IMR-90 (cell line): Measurements from ENCODE around the gene MSI2. TPM values are rescaled to one million over a fixed set of nuclear protein-coding genes. Genes with fewer than 3 reads are reported as not detected.

Source experiments
- ATAC-seq: fragments of 200-7000 bp; cut with Tn5 transposase; 2 replicates; pipeline ENCODE4 v1.9.1; 2020; ENCODE audit warnings: low read depth, mild to moderate bottlenecking, moderate library complexity
- BruUV-seq: library from RNA; stranded (reverse); fragments of 400-500 nt; replicated peaks from 2 replicates; lab custom pipeline; 2021; lab: Mats Ljungman, UMichigan
- CTCF ChIA-PET: fragments of 300-600 bp; formaldehyde crosslinking; extraction: SDS; loops from one replicate; lab custom pipeline; 2021; ENCODE audit warnings: antibody characterized with exemption; lab: Yijun Ruan, JAX
- POLR2A ChIA-PET: fragments of 300-600 bp; sonication (Branson Sonifier 250); formaldehyde crosslinking; loops from one replicate; lab custom pipeline; 2022; ENCODE audit warnings: antibody characterized with exemption; ENCODE audit not compliant: unreplicated experiment; lab: Charles Lee
- DNase-seq: peaks from one replicate; pipeline ENCODE4 v3.0.0; 2013
- H2AFZ ChIP-seq: replicated peaks from 2 replicates; pipeline ENCODE3; 2013; ENCODE audit warnings: low read length, mild to moderate bottlenecking; ENCODE audit not compliant: poor library complexity
- H2AK5ac ChIP-seq: 2 replicates; pipeline ENCODE4 v1.6.1; 2013; ENCODE audit warnings: low read depth, low read length, inconsistent platforms
- H2AK9ac ChIP-seq: replicated peaks from 2 replicates; pipeline ENCODE3; 2013; ENCODE audit warnings: mild to moderate bottlenecking, low read depth, low read length, moderate library complexity; ENCODE audit not compliant: poor library complexity
- H2BK120ac ChIP-seq: 2 replicates; pipeline ENCODE4 v1.6.1; 2013; ENCODE audit warnings: low read depth, low read length, inconsistent platforms
- H2BK15ac ChIP-seq: 3 replicates; pipeline ENCODE4 v1.6.1; 2013; ENCODE audit warnings: low read depth, low read length, inconsistent platforms
- H2BK20ac ChIP-seq: 2 replicates; pipeline ENCODE4 v1.6.1; 2013; ENCODE audit warnings: low read depth, mild to moderate bottlenecking, inconsistent platforms, low read length, moderate library complexity
- H2BK5ac ChIP-seq: 2 replicates; pipeline ENCODE4 v1.6.1; 2013; ENCODE audit warnings: mild to moderate bottlenecking, low read depth, low read length, inconsistent platforms; ENCODE audit not compliant: poor library complexity, severe bottlenecking
- H3K14ac ChIP-seq: replicated peaks from 2 replicates; pipeline ENCODE4 v1.6.1; 2013; ENCODE audit warnings: low read depth, low read length, inconsistent platforms
- H3K18ac ChIP-seq: 2 replicates; pipeline ENCODE4 v1.6.1; 2013; ENCODE audit warnings: low read depth, low read length, control low read depth
- H3K23ac ChIP-seq: 2 replicates; pipeline ENCODE4 v1.6.1; 2013; ENCODE audit warnings: low read depth, low read length, inconsistent platforms
- H3K27ac ChIP-seq: 2 replicates; pipeline ENCODE4 v1.5.1; 2013; ENCODE audit warnings: mild to moderate bottlenecking, control low read depth, low read length; ENCODE audit not compliant: insufficient read depth
- H3K27me3 ChIP-seq: 2 replicates; pipeline ENCODE4 v1.6.1; 2013; ENCODE audit warnings: low read length; ENCODE audit not compliant: control insufficient read depth, insufficient read depth
- H3K36me3 ChIP-seq: 2 replicates; pipeline ENCODE4 v1.6.1; 2013; ENCODE audit warnings: low read length, mixed read lengths; ENCODE audit not compliant: control insufficient read depth, insufficient read depth
- H3K4ac ChIP-seq: 2 replicates; pipeline ENCODE4 v1.6.1; 2013; ENCODE audit warnings: low read depth, low read length, inconsistent platforms
- H3K4me1 ChIP-seq: 2 replicates; pipeline ENCODE4 v1.6.1; 2013; ENCODE audit warnings: low read length, mixed read lengths; ENCODE audit not compliant: control insufficient read depth, insufficient read depth
- H3K4me2 ChIP-seq: 2 replicates; pipeline ENCODE4 v1.6.1; 2013; ENCODE audit warnings: low read depth, mild to moderate bottlenecking, control low read depth, low read length, moderate library complexity
- H3K4me3 ChIP-seq: 2 replicates; pipeline ENCODE4 v1.5.1; 2013; ENCODE audit warnings: low read depth, mild to moderate bottlenecking, control low read depth, low read length, moderate library complexity; ENCODE audit not compliant: insufficient read depth
- H3K56ac ChIP-seq: 2 replicates; pipeline ENCODE4 v1.6.1; 2013; ENCODE audit warnings: low read length, inconsistent platforms; ENCODE audit not compliant: insufficient read depth; ENCODE audit errors: extremely low read depth
- H3K79me1 ChIP-seq, 2 experiments: 2 replicates each; pipeline ENCODE4 v1.6.1; 2013; ENCODE audit warnings: low read length in 2 of 2, inconsistent platforms in 1 of 2, low read depth in 1 of 2
- H3K9ac ChIP-seq: 2 replicates; pipeline ENCODE4 v1.6.1; 2013; ENCODE audit warnings: low read depth, low read length, control low read depth
- H3K9me1 ChIP-seq: 2 replicates; pipeline ENCODE4 v1.6.1; 2013; ENCODE audit warnings: low read length, inconsistent platforms; ENCODE audit not compliant: insufficient read depth
- H3K9me3 ChIP-seq: 2 replicates; pipeline ENCODE4 v1.6.1; 2013; ENCODE audit warnings: low read length; ENCODE audit not compliant: control insufficient read depth, insufficient read depth
- H4K20me1 ChIP-seq: 2 replicates; pipeline ENCODE4 v1.6.1; 2013; ENCODE audit warnings: low read length, inconsistent platforms; ENCODE audit not compliant: insufficient read depth
- H4K5ac ChIP-seq: 2 replicates; pipeline ENCODE4 v1.6.1; 2013; ENCODE audit warnings: mild to moderate bottlenecking, low read depth, low read length, control low read depth
- H4K8ac ChIP-seq, 2 experiments: 2 replicates each; pipeline ENCODE4 v1.6.1; 2013; ENCODE audit warnings: low read depth in 2 of 2, low read length in 2 of 2, control low read depth in 1 of 2, inconsistent platforms in 1 of 2
- H4K91ac ChIP-seq: 2 replicates; pipeline ENCODE4 v1.6.1; 2013; ENCODE audit warnings: low read depth, low read length, inconsistent platforms; ENCODE audit not compliant: insufficient read depth
- BHLHE40 ChIP-seq: fragments of 150-350 bp; IDR thresholded peaks from 2 replicates; pipeline ENCODE4 v1.6.1; 2016; ENCODE audit warnings: mild to moderate bottlenecking, low read depth, low read length
- CEBPB ChIP-seq: IDR thresholded peaks from 2 replicates; pipeline ENCODE4 v1.6.1; 2012; ENCODE audit warnings: low read depth, low read length, improper control_type of control experiment
- CHD1 ChIP-seq: IDR thresholded peaks from 2 replicates; pipeline ENCODE4 v1.6.1; 2012; ENCODE audit warnings: low read depth, low read length, improper control_type of control experiment
- FOS ChIP-seq: fragments of 150-350 bp; IDR thresholded peaks from 2 replicates; pipeline ENCODE4 v1.6.1; 2016; ENCODE audit warnings: low read depth, low read length
- MAFK ChIP-seq: IDR thresholded peaks from 2 replicates; pipeline ENCODE4 v1.6.1; 2012; ENCODE audit warnings: low read depth, low read length, improper control_type of control experiment
- MAZ ChIP-seq: IDR thresholded peaks from 2 replicates; pipeline ENCODE4 v1.6.1; 2012; ENCODE audit warnings: low read depth, mild to moderate bottlenecking, low read length, improper control_type of control experiment, moderate library complexity, borderline replicate concordance
- MXI1 ChIP-seq: IDR thresholded peaks from 2 replicates; pipeline ENCODE4 v1.6.1; 2012; ENCODE audit warnings: low read depth, mild to moderate bottlenecking, low read length, moderate library complexity, borderline replicate concordance
- NFE2L2 ChIP-seq: fragments of 150-350 bp; IDR thresholded peaks from 2 replicates; pipeline ENCODE4 v1.6.1; 2016; ENCODE audit warnings: low read depth, mild to moderate bottlenecking, low read length
- POLR2A ChIP-seq: IDR thresholded peaks from 2 replicates; pipeline ENCODE4 v1.6.1; 2012; ENCODE audit warnings: mild to moderate bottlenecking, low read depth, low read length
- RAD21 ChIP-seq: IDR thresholded peaks from 2 replicates; pipeline ENCODE4 v1.6.1; 2012; ENCODE audit warnings: low read length, improper control_type of control experiment
- RCOR1 ChIP-seq: IDR thresholded peaks from 2 replicates; pipeline ENCODE4 v1.6.1; 2012; ENCODE audit warnings: mild to moderate bottlenecking, low read length, improper control_type of control experiment; ENCODE audit not compliant: insufficient replicate concordance
- RFX5 ChIP-seq: IDR thresholded peaks from 2 replicates; pipeline ENCODE4 v1.8.0; 2012; ENCODE audit warnings: low read depth, mild to moderate bottlenecking, low read length, moderate library complexity
- SMC3 ChIP-seq: fragments of 150-350 bp; IDR thresholded peaks from 2 replicates; pipeline ENCODE4 v1.6.1; 2016; ENCODE audit warnings: low read depth, mild to moderate bottlenecking, antibody characterized with exemption, low read length, moderate library complexity
- WGBS, 2 experiments: methylation state at CpG; one replicate each; pipeline versions ENCODE4 v1.1.5 to v1.1.7; 2013; ENCODE audit warnings: missing lambda C conversion rate in 2 of 2; ENCODE audit not compliant: insufficient read length in 1 of 2; ENCODE audit errors: extremely low coverage in 2 of 2; 5-methylcytosine and 5-hydroxymethylcytosine counted together
- dilution Hi-C: fragments of 300-500 bp; cut with HindIII; formaldehyde crosslinking; loops from one replicate; pipeline ENCODE4 v1.14.3; 2018; ENCODE audit warnings: low sequenced_read_pairs; ENCODE audit not compliant: unreplicated experiment
- in situ Hi-C: fragments of 300-500 bp; cut with MboI; formaldehyde crosslinking; loops from 3 replicates; pipeline ENCODE4 v1.14.3; 2019; ENCODE audit warnings: low sequenced_read_pairs, inconsistent platforms, mixed read lengths
- intact Hi-C: fragments of 100-400 bp; cut with micrococcal nuclease; formaldehyde crosslinking; loops from 2 replicates; pipeline ENCODE4 v1.10.0; 2022
- polyA plus RNA-seq, 3 experiments: library from polyadenylated mRNA; depleted of rRNA; stranded (reverse); fragments of >200 nt; gene quantifications; 2 replicates each; pipeline ENCODE4 v1.2.3, GENCODE V29; 2012; ENCODE audit warnings: low replicate concordance in 1 of 3
- total RNA-seq: library from RNA; depleted of rRNA; stranded (reverse); fragments of >200 nt; gene quantifications from 2 replicates; pipeline ENCODE4 v1.2.3, GENCODE V29; 2012
- TF ChIP-seq, protein P1 (sequence below): conservative IDR thresholded peaks from 2 replicates; pipeline ENCODE4 v1.5.1; 2012; ENCODE audit warnings: mild to moderate bottlenecking, low read depth, low read length, improper control_type of control experiment
- TF ChIP-seq, protein P2 (sequence below): fragments of 150-350 bp; IDR thresholded peaks from 2 replicates; pipeline ENCODE4 v1.6.1; 2017; ENCODE audit warnings: mild to moderate bottlenecking, antibody characterized with exemption, low read length, low read depth
- TF ChIP-seq, protein P3 (sequence below): fragments of 150-350 bp; IDR thresholded peaks from 2 replicates; pipeline ENCODE4 v1.6.1; 2016; ENCODE audit warnings: low read depth, mild to moderate bottlenecking, low read length, moderate library complexity, borderline replicate concordance

Gene MSI2
- total and polyA plus RNA-seq, 2 of the 4 experiments (the other 2 are of a cell fraction), result 13.0 to 16.0 TPM

DNA sequence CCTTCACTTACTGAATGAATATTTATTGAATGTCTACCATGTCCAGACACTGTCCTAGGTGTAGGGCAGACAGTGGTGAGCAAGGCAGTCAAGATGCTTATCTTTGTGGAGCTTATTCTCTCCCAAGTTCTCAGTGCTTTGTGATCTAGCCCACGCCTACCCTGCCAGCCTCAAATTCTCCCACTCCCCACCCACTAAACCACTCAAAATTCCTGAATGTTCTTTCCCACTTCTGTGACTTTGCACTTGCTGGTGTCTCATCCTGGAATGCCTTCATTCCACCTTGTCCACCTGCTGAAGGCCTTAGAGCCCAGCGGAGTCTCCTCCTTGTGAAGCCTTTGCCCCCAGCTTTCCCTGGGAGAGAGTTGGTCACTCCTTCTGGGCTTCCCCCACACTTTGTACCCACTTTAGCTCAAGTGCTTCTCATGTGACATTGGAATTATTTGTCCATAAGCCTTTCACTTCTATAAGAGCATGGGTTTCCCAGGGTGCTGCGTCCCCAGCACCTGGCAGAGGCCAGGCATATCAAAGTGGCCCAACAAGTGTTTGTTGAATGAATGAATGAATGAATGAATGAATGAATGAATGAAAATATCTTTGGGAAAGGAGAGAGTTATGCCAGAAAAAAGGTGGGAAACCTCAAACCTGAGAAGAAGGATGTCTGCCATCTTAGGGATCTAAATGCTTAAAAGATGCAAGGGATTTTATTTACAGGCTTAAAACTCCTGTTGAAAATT is 465.8 kb downstream of the MSI2 start:
- TF ChIP-seq, protein P1, sequence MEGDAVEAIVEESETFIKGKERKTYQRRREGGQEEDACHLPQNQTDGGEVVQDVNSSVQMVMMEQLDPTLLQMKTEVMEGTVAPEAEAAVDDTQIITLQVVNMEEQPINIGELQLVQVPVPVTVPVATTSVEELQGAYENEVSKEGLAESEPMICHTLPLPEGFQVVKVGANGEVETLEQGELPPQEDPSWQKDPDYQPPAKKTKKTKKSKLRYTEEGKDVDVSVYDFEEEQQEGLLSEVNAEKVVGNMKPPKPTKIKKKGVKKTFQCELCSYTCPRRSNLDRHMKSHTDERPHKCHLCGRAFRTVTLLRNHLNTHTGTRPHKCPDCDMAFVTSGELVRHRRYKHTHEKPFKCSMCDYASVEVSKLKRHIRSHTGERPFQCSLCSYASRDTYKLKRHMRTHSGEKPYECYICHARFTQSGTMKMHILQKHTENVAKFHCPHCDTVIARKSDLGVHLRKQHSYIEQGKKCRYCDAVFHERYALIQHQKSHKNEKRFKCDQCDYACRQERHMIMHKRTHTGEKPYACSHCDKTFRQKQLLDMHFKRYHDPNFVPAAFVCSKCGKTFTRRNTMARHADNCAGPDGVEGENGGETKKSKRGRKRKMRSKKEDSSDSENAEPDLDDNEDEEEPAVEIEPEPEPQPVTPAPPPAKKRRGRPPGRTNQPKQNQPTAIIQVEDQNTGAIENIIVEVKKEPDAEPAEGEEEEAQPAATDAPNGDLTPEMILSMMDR, result no peak
- TF ChIP-seq POLR2A (no peak), MXI1 (no peak), RAD21 (no peak), NFE2L2 (no peak), BHLHE40 (no peak), RCOR1 (no peak), FOS (no peak), SMC3 (no peak), CEBPB (no peak), MAFK (no peak), MAZ (no peak), CHD1 (no peak), RFX5 (no peak)
- TF ChIP-seq, protein P2, sequence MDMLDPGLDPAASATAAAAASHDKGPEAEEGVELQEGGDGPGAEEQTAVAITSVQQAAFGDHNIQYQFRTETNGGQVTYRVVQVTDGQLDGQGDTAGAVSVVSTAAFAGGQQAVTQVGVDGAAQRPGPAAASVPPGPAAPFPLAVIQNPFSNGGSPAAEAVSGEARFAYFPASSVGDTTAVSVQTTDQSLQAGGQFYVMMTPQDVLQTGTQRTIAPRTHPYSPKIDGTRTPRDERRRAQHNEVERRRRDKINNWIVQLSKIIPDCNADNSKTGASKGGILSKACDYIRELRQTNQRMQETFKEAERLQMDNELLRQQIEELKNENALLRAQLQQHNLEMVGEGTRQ, result no peak
- TF ChIP-seq, protein P3, sequence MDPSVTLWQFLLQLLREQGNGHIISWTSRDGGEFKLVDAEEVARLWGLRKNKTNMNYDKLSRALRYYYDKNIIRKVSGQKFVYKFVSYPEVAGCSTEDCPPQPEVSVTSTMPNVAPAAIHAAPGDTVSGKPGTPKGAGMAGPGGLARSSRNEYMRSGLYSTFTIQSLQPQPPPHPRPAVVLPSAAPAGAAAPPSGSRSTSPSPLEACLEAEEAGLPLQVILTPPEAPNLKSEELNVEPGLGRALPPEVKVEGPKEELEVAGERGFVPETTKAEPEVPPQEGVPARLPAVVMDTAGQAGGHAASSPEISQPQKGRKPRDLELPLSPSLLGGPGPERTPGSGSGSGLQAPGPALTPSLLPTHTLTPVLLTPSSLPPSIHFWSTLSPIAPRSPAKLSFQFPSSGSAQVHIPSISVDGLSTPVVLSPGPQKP, result no peak

More for the DNA sequence above, 465.8 kb downstream of the MSI2 start:
- H3K4me1 ChIP-seq, result no peaks in the 10 kb centered on the region
- no peak overlapping the region for H3K14ac ChIP-seq
- H3K36me3 ChIP-seq, result no peaks in the 10 kb centered on the region
- 50% methylated on average over 1 of the region's 3 CpGs; no CpG with 5 or more reads in 1 of the 2 experiments for WGBS, 2 experiments
- no TSS peak for BruUV-seq
- ChIA-PET POLR2A (no interaction called here), CTCF (no interaction called here)
- H3K27ac ChIP-seq, result no peak overlapping the region
- H4K20me1 ChIP-seq, result no peaks in the 10 kb centered on the region
- intact Hi-C loops (no loop called here), in situ Hi-C loops (no loop called here), dilution Hi-C loops (no loop called here)
- H2BK120ac ChIP-seq, result no peak overlapping the region
- H2AK5ac ChIP-seq, result no peak overlapping the region
- H2BK5ac ChIP-seq, result no peak overlapping the region
- H3K23ac ChIP-seq, result no peak overlapping the region
- no peak overlapping the region for H3K4me2 ChIP-seq
- no peaks in the 10 kb centered on the region for H3K9me3 ChIP-seq
- no peak overlapping the region for H4K8ac ChIP-seq
- H3K18ac ChIP-seq, result no peak overlapping the region
- H4K5ac ChIP-seq, result no peak overlapping the region
- no peak overlapping the region for H2AFZ ChIP-seq
- DNase-seq, result no peak
- no peaks in the 10 kb centered on the region for H3K79me1 ChIP-seq
- no peak overlapping the region for H3K4me3 ChIP-seq
- H2BK20ac ChIP-seq, result no peak overlapping the region
- no peak overlapping the region for H4K91ac ChIP-seq
- H3K4ac ChIP-seq, result no peak overlapping the region
- H2BK15ac ChIP-seq, result no peak overlapping the region
- H2AK9ac ChIP-seq, result no peak overlapping the region
- no peak overlapping the region for H3K56ac ChIP-seq
- H3K27me3 ChIP-seq, result peaks cover 30% of the 10 kb centered on the region
- no peaks in the 10 kb centered on the region for H3K9me1 ChIP-seq
- no peak for ATAC-seq
- no peak overlapping the region for H3K9ac ChIP-seq
